ENCODE data around the gene BATF.

GRCh38 chr14:75518625-75519024 lies 3.6 kb upstream of the BATF start:
- no peak for TF ChIP-seq NRF1 (IDR thresholded peaks at IDR 0.05; ENCODE audit: low read depth, low read length)
- TF ChIP-seq CHD2 (IDR thresholded peaks at IDR 0.05; ENCODE audit: low read length), result no peak
- no peak for TF ChIP-seq JUND (IDR thresholded peaks at IDR 0.05; ENCODE audit: low read length)
- TF ChIP-seq JUN (IDR thresholded peaks at IDR 0.05; ENCODE audit: low read depth, low read length), result no peak
- TF ChIP-seq POLR2AphosphoS5 (IDR thresholded peaks at IDR 0.05; ENCODE audit: low read depth, low read length), result no peak

Data from H1 (cell line).